IPS-18a (cell line): ENCODE data around the gene MAP6D1.

Experiments used
- H3K27ac ChIP-seq: one replicate; pipeline ENCODE4 v1.5.1; 2013; ENCODE audit warnings: low read length
- H3K27me3 ChIP-seq: one replicate; pipeline ENCODE4 v1.6.1; 2013; ENCODE audit warnings: mild to moderate bottlenecking, low read length; ENCODE audit not compliant: control insufficient read depth, insufficient read depth
- H3K36me3 ChIP-seq: one replicate; pipeline ENCODE4 v1.6.1; 2013; ENCODE audit warnings: low read depth, low read length; ENCODE audit not compliant: control insufficient read depth
- H3K4me1 ChIP-seq: one replicate; pipeline ENCODE4 v1.6.1; 2013; ENCODE audit warnings: low read depth, low read length; ENCODE audit not compliant: control insufficient read depth
- H3K4me3 ChIP-seq: one replicate; pipeline ENCODE4 v1.5.1; 2013; ENCODE audit warnings: low read length
- H3K9ac ChIP-seq: one replicate; pipeline ENCODE4 v1.6.1; 2013; ENCODE audit warnings: mild to moderate bottlenecking, low read length, moderate library complexity
- H3K9me3 ChIP-seq: one replicate; pipeline ENCODE4 v1.6.1; 2013; ENCODE audit warnings: low read depth, low read length; ENCODE audit not compliant: control insufficient read depth

MAP6D1 gene

GRCh38 chr3:183825456-183826161, at the start of gene MAP6D1:
MAP6D1 (minus strand) TSS chr3:183825577; CDS start chr3:183825547, 30 bp downstream.
- Histone ChIP-seq H3K27ac (no peak within 1 kb of the TSS), H3K9me3 (no peaks in the 10 kb centered on the region), H3K9ac (peak within 1 kb of the TSS; percentile 15), H3K36me3 (peaks cover 10% of the 10 kb centered on the region), H3K4me1 (peaks cover 3% of the 10 kb centered on the region), H3K4me3 (peak within 1 kb of the TSS; percentile 68), H3K27me3 (peaks cover 11% of the 10 kb centered on the region)

GRCh38 chr3:183873914-183874313, 48.5 kb upstream of the MAP6D1 start:
- Histone ChIP-seq H3K27ac (no peak overlapping the region), H3K9me3 (no peaks in the 10 kb centered on the region), H3K9ac (no peak overlapping the region), H3K27me3 (no peaks in the 10 kb centered on the region), H3K36me3 (no peaks in the 10 kb centered on the region), H3K4me3 (no peak overlapping the region), H3K4me1 (no peaks in the 10 kb centered on the region)

- no peak overlapping the region for H3K9ac ChIP-seq
- no peaks in the 10 kb centered on the region for H3K9me3 ChIP-seq
- no peaks in the 10 kb centered on the region for H3K27me3 ChIP-seq
- H3K4me1 ChIP-seq = no peaks in the 10 kb centered on the region
- H3K36me3 ChIP-seq = peaks cover 11% of the 10 kb centered on the region
- H3K4me3 ChIP-seq = no peak overlapping the region
- no peak overlapping the region for H3K27ac ChIP-seq
Observed at GRCh38 chr3:183871541-183871940, 46.2 kb upstream of the MAP6D1 start.

- Histone ChIP-seq H3K4me3 (no peak overlapping the region), H3K36me3 (peaks cover 21% of the 10 kb centered on the region), H3K27ac (no peak overlapping the region), H3K27me3 (no peaks in the 10 kb centered on the region), H3K9ac (no peak overlapping the region), H3K4me1 (no peaks in the 10 kb centered on the region), H3K9me3 (no peaks in the 10 kb centered on the region)
Observed at GRCh38 chr3:183870563-183870962, 45.2 kb upstream of the MAP6D1 start.

DNA sequence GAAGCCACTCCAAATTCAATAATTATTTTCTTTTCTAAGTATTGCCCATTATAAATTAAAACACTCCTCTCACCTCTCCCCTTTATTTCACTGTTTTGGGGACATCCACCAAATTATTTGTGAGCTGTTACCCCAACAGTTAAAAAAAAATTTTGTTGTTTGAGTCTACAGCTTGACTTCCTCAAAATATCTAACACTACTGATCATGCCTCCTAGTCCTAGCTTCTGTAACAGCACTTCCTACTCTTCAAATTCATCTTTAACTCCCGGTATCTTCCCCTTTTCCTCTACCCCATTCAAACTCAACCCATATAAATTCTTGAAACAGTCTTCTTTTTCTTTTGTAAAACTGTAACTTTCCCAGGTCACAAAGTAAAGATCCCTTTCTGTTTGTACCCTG, 43.4 kb upstream of the MAP6D1 start:
- H3K27ac ChIP-seq = no peak overlapping the region
- H3K27me3 ChIP-seq = no peaks in the 10 kb centered on the region
- no peak overlapping the region for H3K4me3 ChIP-seq
- H3K4me1 ChIP-seq = no peaks in the 10 kb centered on the region
- no peaks in the 10 kb centered on the region for H3K9me3 ChIP-seq
- H3K9ac ChIP-seq = no peak overlapping the region
- H3K36me3 ChIP-seq = peaks cover 33% of the 10 kb centered on the region

DNA sequence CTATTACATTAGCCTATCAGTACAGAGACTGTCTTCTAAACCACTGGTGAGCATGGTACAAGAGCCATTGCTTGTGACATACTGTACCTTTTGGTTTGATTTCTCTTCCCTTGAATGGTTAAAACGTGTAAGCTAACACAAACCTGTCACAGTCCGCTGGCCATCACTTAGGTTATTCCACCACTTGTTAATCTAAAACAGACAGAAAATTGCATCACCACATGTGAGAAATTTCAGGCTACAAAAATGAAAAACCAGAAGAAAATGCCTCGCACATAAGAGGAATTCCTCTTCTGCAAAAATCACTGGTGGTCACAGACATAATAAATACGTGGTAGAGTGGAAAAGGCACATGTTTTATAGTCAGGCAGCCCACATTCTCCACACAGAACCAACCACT, 37.2 kb upstream of the MAP6D1 start:
- no peaks in the 10 kb centered on the region for H3K4me1 ChIP-seq
- H3K27ac ChIP-seq = no peak overlapping the region
- peaks cover 61% of the 10 kb centered on the region for H3K36me3 ChIP-seq
- no peak overlapping the region for H3K4me3 ChIP-seq
- no peaks in the 10 kb centered on the region for H3K27me3 ChIP-seq
- no peaks in the 10 kb centered on the region for H3K9me3 ChIP-seq
- H3K9ac ChIP-seq = no peak overlapping the region

- peaks cover 40% of the 10 kb centered on the region for H3K36me3 ChIP-seq
- no peak overlapping the region for H3K27ac ChIP-seq
- H3K4me3 ChIP-seq = no peak overlapping the region
- no peaks in the 10 kb centered on the region for H3K27me3 ChIP-seq
- H3K9ac ChIP-seq = no peak overlapping the region
- no peaks in the 10 kb centered on the region for H3K9me3 ChIP-seq
- no peaks in the 10 kb centered on the region for H3K4me1 ChIP-seq
Observed at GRCh38 chr3:183857863-183858262, 32.5 kb upstream of the MAP6D1 start.

GRCh38 chr3:183854318-183855035, 29.1 kb upstream of the MAP6D1 start:
- H3K27ac ChIP-seq = no peak overlapping the region
- H3K4me1 ChIP-seq = no peaks in the 10 kb centered on the region
- no peaks in the 10 kb centered on the region for H3K9me3 ChIP-seq
- H3K27me3 ChIP-seq = no peaks in the 10 kb centered on the region
- peaks cover 22% of the 10 kb centered on the region for H3K36me3 ChIP-seq
- no peak overlapping the region for H3K4me3 ChIP-seq
- no peak overlapping the region for H3K9ac ChIP-seq

DNA sequence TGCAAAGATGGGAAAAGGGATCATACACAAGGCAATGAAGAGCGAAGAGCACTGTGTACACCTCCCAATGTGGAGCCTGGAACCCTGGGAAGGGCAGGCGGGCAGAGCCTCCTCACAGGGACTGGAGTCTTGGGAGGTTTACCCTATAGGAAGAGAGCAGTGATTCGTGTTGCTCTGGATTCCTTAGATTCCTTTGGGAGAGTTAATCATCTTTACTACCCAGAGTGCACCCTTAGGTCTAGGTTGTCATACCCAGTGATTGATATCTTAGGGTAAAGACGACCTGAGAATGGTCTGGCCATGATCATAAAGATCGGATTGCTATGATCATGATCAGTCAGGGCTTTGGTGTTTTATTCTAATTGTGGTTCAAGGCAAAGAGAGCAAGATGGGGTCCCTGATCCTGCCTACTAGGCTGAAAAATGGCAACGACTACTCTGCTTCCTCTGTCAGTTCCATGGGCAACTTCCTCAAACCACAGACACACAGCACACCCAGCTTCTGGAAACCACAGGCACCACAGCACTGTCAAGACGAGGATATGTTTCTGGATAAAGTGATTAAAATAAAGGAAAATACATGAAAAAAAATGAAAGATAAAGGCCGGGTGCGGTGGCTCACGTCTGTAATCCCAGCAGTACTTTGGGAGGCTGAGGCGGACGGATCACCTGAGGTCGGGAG, 20.4 kb upstream of the MAP6D1 start:
- no peaks in the 10 kb centered on the region for H3K9me3 ChIP-seq
- no peak overlapping the region for H3K27ac ChIP-seq
- no peaks in the 10 kb centered on the region for H3K4me1 ChIP-seq
- H3K36me3 ChIP-seq = peaks cover 62% of the 10 kb centered on the region
- H3K4me3 ChIP-seq = no peak overlapping the region
- H3K9ac ChIP-seq = no peak overlapping the region
- H3K27me3 ChIP-seq = no peaks in the 10 kb centered on the region

- no peak overlapping the region for H3K9ac ChIP-seq
- no peaks in the 10 kb centered on the region for H3K9me3 ChIP-seq
- no peak overlapping the region for H3K4me3 ChIP-seq
- H3K27ac ChIP-seq = no peak overlapping the region
- no peaks in the 10 kb centered on the region for H3K27me3 ChIP-seq
- H3K36me3 ChIP-seq = peaks cover 61% of the 10 kb centered on the region
- no peaks in the 10 kb centered on the region for H3K4me1 ChIP-seq
Observed at GRCh38 chr3:183845090-183845489, 19.7 kb upstream of the MAP6D1 start.

DNA sequence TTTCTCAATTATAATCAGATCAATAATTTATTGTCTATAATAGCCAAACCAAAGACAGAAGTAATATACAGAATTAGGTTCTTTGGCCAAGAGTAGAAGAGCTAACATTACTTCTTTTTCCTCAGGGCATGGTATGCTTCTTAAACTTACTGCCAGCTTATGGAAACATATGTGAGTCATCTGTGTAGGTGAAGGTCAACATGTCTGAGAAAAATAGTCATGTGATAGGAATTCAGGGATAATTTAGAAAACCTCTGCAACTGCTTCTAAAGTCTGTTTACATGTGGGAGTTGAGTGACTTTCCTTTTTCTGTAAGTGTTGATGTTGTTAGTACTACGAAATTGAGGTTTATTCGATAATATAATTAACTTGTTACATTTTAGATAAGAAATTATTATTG, 19.2 kb upstream of the MAP6D1 start:
- Histone ChIP-seq H3K4me1 (no peaks in the 10 kb centered on the region), H3K27me3 (no peaks in the 10 kb centered on the region), H3K4me3 (no peak overlapping the region), H3K9me3 (no peaks in the 10 kb centered on the region), H3K9ac (no peak overlapping the region), H3K27ac (no peak overlapping the region), H3K36me3 (peaks cover 64% of the 10 kb centered on the region)
